Psoas muscle (tissue), 8 donors: Measurements from ENCODE around the gene NFKBIZ. TPM values are rescaled to one million over a fixed set of nuclear protein-coding genes. Genes with fewer than 3 reads are reported as not detected.

Source experiments
- ATAC-seq, 4 donors: fragments of 200-7000 bp; cut with Tn5 transposase; one replicate each; pipeline ENCODE4 v1.9.1; 2020; ENCODE audit warnings: moderate library complexity in 3 of 4, mild to moderate bottlenecking in 2 of 4
- DNase-seq, 2 donors: peaks; one replicate each; pipeline ENCODE4 v3.0.0-alpha.2; 2020
- H3K27ac ChIP-seq: fragments of 200-600 bp; one replicate; pipeline ENCODE4 v1.8.0; 2022
- H3K27me3 ChIP-seq, 3 donors: fragments of 200-600 bp in 1 of 3; one replicate each; pipeline versions ENCODE4 v1.6.1 to v1.8.0; 2013 to 2022; ENCODE audit warnings: low read length in 2 of 3, mild to moderate bottlenecking in 2 of 3, moderate library complexity in 1 of 3; ENCODE audit not compliant: insufficient read depth in 3 of 3
- H3K36me3 ChIP-seq, 2 donors: fragments of 200-600 bp in 1 of 2; one replicate each; pipeline versions ENCODE4 v1.6.1 to v1.8.0; 2013 to 2022; ENCODE audit warnings: low read depth in 1 of 2, mild to moderate bottlenecking in 1 of 2, moderate library complexity in 1 of 2; ENCODE audit not compliant: insufficient read depth in 1 of 2
- H3K4me1 ChIP-seq: fragments of 200-600 bp; one replicate; pipeline ENCODE4 v1.8.0; 2022
- H3K4me3 ChIP-seq: fragments of 200-600 bp; one replicate; pipeline ENCODE4 v1.8.0; 2022; ENCODE audit warnings: mild to moderate bottlenecking
- H3K9me3 ChIP-seq: fragments of 200-600 bp; one replicate; pipeline ENCODE4 v1.8.0; 2022
- CTCF ChIP-seq: fragments of 200-600 bp; IDR thresholded peaks from one replicate; pipeline ENCODE4 v1.8.0; 2022; ENCODE audit warnings: antibody characterized with exemption
- WGBS, 3 donors: extraction: QIAGEN DNeasy Blood & Tissue Kit; methylation state at CpG; one replicate each; pipeline versions ENCODE4 v1.1.6 to v1.1.7; 2013; 5-methylcytosine and 5-hydroxymethylcytosine counted together
- intact Hi-C, 2 donors: fragments of 100-400 bp; cut with DNase I; formaldehyde crosslinking; loops; one replicate each; pipeline versions ENCODE4 v1.11.0 to v1.14.2; 2022
- polyA plus RNA-seq, 3 donors: library from polyadenylated mRNA; stranded (reverse); fragments of 200-250 nt; gene quantifications; one replicate each; pipeline ENCODE4 v1.2.3, GENCODE V29; 2013
- total RNA-seq, 4 donors: library from RNA; stranded (reverse); fragmentation: NEBNext Ultra II Directional in 2 of 4; extraction: Animal tissue kit (Norgen Biotek cat#: 25700) in 2 of 4; gene quantifications; one replicate each; pipeline versions ENCODE4 v1.2.1 to v1.2.4, GENCODE V29; 2021 to 2023
- donor health status: healthy with polysubstance abuse.
- donor health status: DM: no; HTN: no; CAD: no; lungs with moderate emphysema.
- donor health status: Bipolar disorder and iron deficiency.
- donor health status: healthy.
- donor health status: DM: yes; HTN: yes; CAD: no.
- donor health status: DM: no; HTN: no; CAD: no.
- donor health status: DM: no; HTN: no; CAD: no.
- donor health status: DM: yes; HTN: yes; CAD: no.

Gene NFKBIZ
- total and polyA plus RNA-seq, 7 donors: 3.0 to 12.5 (median 8.6) TPM

GRCh38 chr3:101810022-101810418 is 39.3 kb upstream of the NFKBIZ start:
- Histone ChIP-seq H3K27me3 (no peaks in the 10 kb centered on the region), H3K36me3 (peaks cover 0 to 13% of the 10 kb centered on the region in 2 donors), H3K9me3 (peaks cover 3% of the 10 kb centered on the region), H3K4me3 (no peak overlapping the region), H3K4me1 (peaks cover 16% of the 10 kb centered on the region), H3K27ac (no peak overlapping the region)
- ATAC-seq: no peak
- TF ChIP-seq CTCF: no peak
- no peak for DNase-seq
- intact Hi-C loops: loop anchor here in 1 of 2 donors (5.0 to 10.0 kb wide), 2 partner anchors 175 to 417 kb away; no protein-coding TSS in a partner anchor

GRCh38 chr3:101811875-101812274 is 37.4 kb upstream of the NFKBIZ start:
- intact Hi-C loops: loop anchor here in 1 of 2 donors (5.0 to 10.0 kb wide), 2 partner anchors 173 to 415 kb away; no protein-coding TSS in a partner anchor
- H3K27me3 ChIP-seq: no peaks in the 10 kb centered on the region
- no peak overlapping the region for H3K4me3 ChIP-seq
- H3K9me3 ChIP-seq: peaks cover 3% of the 10 kb centered on the region
- WGBS, 3 donors: 90 to 97% (median 96%) methylated on average over 2 of the region's 2 CpGs
- DNase-seq (no peak), ATAC-seq (no peak)
- peaks cover 16% of the 10 kb centered on the region for H3K4me1 ChIP-seq
- no peak overlapping the region for H3K27ac ChIP-seq
- TF ChIP-seq CTCF: no peak
- peaks cover 1 to 11% of the 10 kb centered on the region in 2 donors for H3K36me3 ChIP-seq

- H3K9me3 ChIP-seq: peaks cover 3% of the 10 kb centered on the region
- TF ChIP-seq CTCF: no peak
- H3K4me3 ChIP-seq: no peak overlapping the region
- H3K27me3 ChIP-seq: no peaks in the 10 kb centered on the region
- ATAC-seq (no peak), DNase-seq (no peak)
- peaks cover 3 to 16% of the 10 kb centered on the region in 2 donors for H3K36me3 ChIP-seq
- intact Hi-C loops: loop anchor here in 1 of 2 donors (5.0 to 10.0 kb wide), 2 partner anchors 172 to 414 kb away; no protein-coding TSS in a partner anchor
- H3K4me1 ChIP-seq: peaks cover 16% of the 10 kb centered on the region
- no peak overlapping the region for H3K27ac ChIP-seq
These were observed 36.4 kb upstream of the NFKBIZ start for GRCh38 chr3:101812895-101813294.

GRCh38 chr3:101813817-101814440 is 35.4 kb upstream of the NFKBIZ start:
- H3K9me3 ChIP-seq: peaks cover 3% of the 10 kb centered on the region
- H3K4me1 ChIP-seq: peaks cover 16% of the 10 kb centered on the region
- DNase-seq: no peak
- no peak for ATAC-seq
- no peaks in the 10 kb centered on the region for H3K27me3 ChIP-seq
- intact Hi-C loops: loop anchor here in 1 of 2 donors (5.0 to 10.0 kb wide), 2 partner anchors 171 to 413 kb away; no protein-coding TSS in a partner anchor
- peaks cover 3 to 21% of the 10 kb centered on the region in 2 donors for H3K36me3 ChIP-seq
- peak; percentile 50 for TF ChIP-seq CTCF
- H3K4me3 ChIP-seq: no peak overlapping the region
- H3K27ac ChIP-seq: no peak overlapping the region
- WGBS, 3 donors: 47 to 71% (median 51%) methylated on average over 7 of the region's 7 CpGs
